Umbilical cord (tissue), 2 donors: ENCODE results near the gene IZUMO3. TPM values are rescaled to one million over a fixed set of nuclear protein-coding genes. Genes with fewer than 3 reads are reported as not detected.
"Not testable (repeated sequence)": the region's sequence is repeated elsewhere in the genome, so short reads cannot be mapped to it uniquely, and the experiment has no call there.

Source experiments
- DNase-seq: peaks from one replicate; pipeline ENCODE4 v3.0.0-alpha.2; 2015; ENCODE audit warnings: low spot score
- total RNA-seq: library from RNA; depleted of rRNA; stranded (reverse); fragments of >200 nt; gene quantifications from one replicate; pipeline ENCODE4 v1.2.3, GENCODE V29; 2014; ENCODE audit warnings: low replicate concordance; ENCODE audit not compliant: insufficient read depth

IZUMO3 gene
- 0.96 TPM for total RNA-seq

- no peak for DNase-seq
Observed at GRCh38 chr9:24545847-24546522, at the start of gene IZUMO3. TSS of gene IZUMO3 (minus strand) at chr9:24545897. CDS start at chr9:24545649, 248 bp downstream.

- DNase-seq = no peak
Observed at GRCh38 chr9:24594234-24594850, 48.6 kb upstream of the IZUMO3 start.

GRCh38 chr9:24590432-24590831 lies 44.7 kb upstream of the IZUMO3 start:
- no peak for DNase-seq

- DNase-seq = no peak
Observed at GRCh38 chr9:24587883-24588282, 42.2 kb upstream of the IZUMO3 start.

- DNase-seq = no peak
Observed at GRCh38 chr9:24582146-24583126, 36.7 kb upstream of the IZUMO3 start.

- not testable (repeated sequence) for DNase-seq
Observed at GRCh38 chr9:24580005-24580404, 34.3 kb upstream of the IZUMO3 start.

- no peak for DNase-seq
Observed at GRCh38 chr9:24572406-24572805, 26.7 kb upstream of the IZUMO3 start.

GRCh38 chr9:24561957-24562356 lies 16.3 kb upstream of the IZUMO3 start:
- DNase-seq = no peak

- no peak for DNase-seq
Observed at GRCh38 chr9:24553183-24553552, 7.5 kb upstream of the IZUMO3 start.

GRCh38 chr9:24552526-24553182 lies 7.0 kb upstream of the IZUMO3 start:
- no peak for DNase-seq

GRCh38 chr9:24545285-24545684 lies 412 bp downstream of the IZUMO3 start:
- no peak for DNase-seq

- DNase-seq = no peak
Observed at GRCh38 chr9:24518545-24518944, 27.2 kb downstream of the IZUMO3 start.

GRCh38 chr9:24516463-24516862 lies 29.2 kb downstream of the IZUMO3 start:
- no peak for DNase-seq

GRCh38 chr9:24509850-24510249 lies 35.8 kb downstream of the IZUMO3 start:
- DNase-seq = no peak

GRCh38 chr9:24504521-24504920 lies 41.2 kb downstream of the IZUMO3 start:
- DNase-seq = no peak

- DNase-seq = no peak
Observed at GRCh38 chr9:24502206-24502937, 43.3 kb downstream of the IZUMO3 start.

GRCh38 chr9:24500761-24501160 lies 44.9 kb downstream of the IZUMO3 start:
- DNase-seq = no peak

GRCh38 chr9:24498632-24499031 lies 47.1 kb downstream of the IZUMO3 start:
- DNase-seq = no peak

- no peak for DNase-seq
Observed at GRCh38 chr9:24497671-24498070, 48.0 kb downstream of the IZUMO3 start.
